CD14-positive monocyte (primary cell): ENCODE data around the gene CDH13. TPM values are rescaled to one million over a fixed set of nuclear protein-coding genes. Genes with fewer than 3 reads are reported as not detected.

ENCODE experiments used
- DNase-seq, 3 donors: peaks; one replicate each; pipeline ENCODE4 v3.0.0-alpha.2; 2011 to 2022
- H2AFZ ChIP-seq: 2 replicates; pipeline ENCODE4 v1.6.0; 2012; ENCODE audit warnings: mild to moderate bottlenecking, low read depth, low read length, inconsistent platforms; ENCODE audit not compliant: insufficient read depth, poor library complexity, severe bottlenecking
- H3K27ac ChIP-seq, 2 donors: 1 replicate in 1 of 2; 2 replicates in 1 of 2; pipeline ENCODE4 v1.5.1; 2012 to 2013; ENCODE audit warnings: low read length in 2 of 2, control low read depth in 1 of 2, inconsistent platforms in 1 of 2, low read depth in 1 of 2, mild to moderate bottlenecking in 1 of 2
- H3K27me3 ChIP-seq, 2 donors: one replicate each; pipeline versions ENCODE4 v1.6.0 to v1.6.1; 2011 to 2013; ENCODE audit warnings: low read length in 2 of 2; ENCODE audit not compliant: control insufficient read depth in 2 of 2, insufficient read depth in 2 of 2
- H3K36me3 ChIP-seq, 2 donors: replicated peaks in 1 of 2; 1 replicate in 1 of 2; 2 replicates in 1 of 2; pipeline versions ENCODE4 v1.5.1 to v1.6.1; 2012 to 2013; ENCODE audit warnings: low read length in 2 of 2, control low read depth in 1 of 2, inconsistent platforms in 1 of 2, mild to moderate bottlenecking in 1 of 2; ENCODE audit not compliant: insufficient read depth in 2 of 2, control insufficient read depth in 1 of 2
- H3K4me1 ChIP-seq, 2 donors: 1 replicate in 1 of 2; 2 replicates in 1 of 2; pipeline versions ENCODE4 v1.5.1 to v1.6.1; 2012 to 2013; ENCODE audit warnings: low read length in 2 of 2, control low read depth in 1 of 2, inconsistent platforms in 1 of 2, mild to moderate bottlenecking in 1 of 2, moderate library complexity in 1 of 2; ENCODE audit not compliant: insufficient read depth in 2 of 2, control insufficient read depth in 1 of 2
- H3K4me2 ChIP-seq: replicated peaks from 2 replicates; pipeline ENCODE3; 2012; ENCODE audit warnings: low read length, moderate library complexity, mild to moderate bottlenecking; ENCODE audit not compliant: poor library complexity, severe bottlenecking; ENCODE audit errors: extremely low read depth
- H3K4me3 ChIP-seq, 3 experiments: fragments of 200-600 bp in 1 of 3; sonication (generic) in 1 of 3; replicated peaks in 1 of 3; 1 replicate in 2 of 3; 2 replicates in 1 of 3; pipeline ENCODE4 v1.5.1; 2011 to 2013; ENCODE audit warnings: low read length in 3 of 3, mild to moderate bottlenecking in 3 of 3, control low read depth in 2 of 3, low read depth in 2 of 3, inconsistent platforms in 1 of 3, moderate library complexity in 1 of 3
- H3K79me2 ChIP-seq: 2 replicates; pipeline ENCODE4 v1.6.0; 2012; ENCODE audit warnings: mild to moderate bottlenecking, control low read depth, inconsistent platforms, low read length, moderate library complexity; ENCODE audit not compliant: insufficient read depth
- H3K9ac ChIP-seq: 2 replicates; pipeline ENCODE4 v1.6.0; 2017; ENCODE audit warnings: low read length, mild to moderate bottlenecking; ENCODE audit not compliant: insufficient read depth, poor library complexity, severe bottlenecking
- H3K9me3 ChIP-seq, 2 donors: replicated peaks in 1 of 2; 1 replicate in 1 of 2; 2 replicates in 1 of 2; pipeline versions ENCODE4 v1.5.1 to v1.6.1; 2012 to 2013; ENCODE audit warnings: low read length in 2 of 2, control low read depth in 1 of 2; ENCODE audit not compliant: control insufficient read depth in 1 of 2, insufficient read depth in 1 of 2
- H4K20me1 ChIP-seq: 2 replicates; pipeline ENCODE4 v1.6.0; 2012; ENCODE audit warnings: mild to moderate bottlenecking, low read length, control low read depth, moderate library complexity; ENCODE audit not compliant: insufficient read depth
- H3K27ac Mint-ChIP-seq, 7 donors: one replicate each; pipeline ENCODE4 v1.8.0; 2020; ENCODE audit warnings: mild to moderate bottlenecking in 7 of 7, mixed read lengths in 7 of 7, moderate library complexity in 6 of 7, inconsistent platforms in 2 of 7
- H3K27me3 Mint-ChIP-seq, 3 donors: one replicate each; pipeline ENCODE4 v1.8.0; 2021 to 2022; ENCODE audit warnings: low read depth in 3 of 3, mild to moderate bottlenecking in 3 of 3, mixed read lengths in 3 of 3, moderate library complexity in 3 of 3, inconsistent platforms in 1 of 3
- H3K36me3 Mint-ChIP-seq, 2 donors: one replicate each; pipeline ENCODE4 v1.8.0; 2020; ENCODE audit warnings: mixed read lengths in 2 of 2, inconsistent platforms in 1 of 2, mild to moderate bottlenecking in 1 of 2
- H3K4me1 Mint-ChIP-seq: one replicate; pipeline ENCODE4 v1.8.0; 2020; ENCODE audit warnings: mild to moderate bottlenecking, mixed read lengths
- H3K4me3 Mint-ChIP-seq, 2 donors: one replicate each; pipeline ENCODE4 v1.8.0; 2020; ENCODE audit warnings: mild to moderate bottlenecking in 2 of 2, mixed read lengths in 2 of 2, moderate library complexity in 1 of 2
- H3K9me3 Mint-ChIP-seq, 7 donors: one replicate each; pipeline ENCODE4 v1.8.0; 2020 to 2022; ENCODE audit warnings: mixed read lengths in 7 of 7, mild to moderate bottlenecking in 6 of 7, moderate library complexity in 6 of 7, inconsistent platforms in 2 of 7
- WGBS: methylation state at CpG from one replicate; pipeline ENCODE4 v1.1.5; 2013; ENCODE audit warnings: missing lambda C conversion rate; ENCODE audit not compliant: insufficient coverage; 5-methylcytosine and 5-hydroxymethylcytosine counted together
- intact Hi-C, 2 donors: fragments of 100-400 bp; cut with micrococcal nuclease; formaldehyde crosslinking; loops; one replicate each; pipeline versions ENCODE4 v1.15.0 to v1.15.1; 2023
- polyA plus RNA-seq, 3 donors: library from polyadenylated mRNA; depleted of rRNA in 1 of 3; unstranded in 2 of 3; stranded (reverse) in 1 of 3; fragments of 300-500 nt in 2 of 3; fragments of >200 nt in 1 of 3; fragmentation: Illumina TruSeq in 2 of 3; gene quantifications; 1 replicate in 2 of 3; 2 replicates in 1 of 3; pipeline ENCODE4 v1.2.3, GENCODE V29; 2012 to 2021
- TF ChIP-seq, protein P1 (sequence below): fragments of 200-600 bp; IDR thresholded peaks from one replicate; pipeline ENCODE4 v1.8.0; 2022; ENCODE audit warnings: antibody characterized with exemption, mild to moderate bottlenecking

CDH13 gene
- polyA plus RNA-seq, 3 donors: 0.13 to 0.19 TPM; not detected in 1

DNA sequence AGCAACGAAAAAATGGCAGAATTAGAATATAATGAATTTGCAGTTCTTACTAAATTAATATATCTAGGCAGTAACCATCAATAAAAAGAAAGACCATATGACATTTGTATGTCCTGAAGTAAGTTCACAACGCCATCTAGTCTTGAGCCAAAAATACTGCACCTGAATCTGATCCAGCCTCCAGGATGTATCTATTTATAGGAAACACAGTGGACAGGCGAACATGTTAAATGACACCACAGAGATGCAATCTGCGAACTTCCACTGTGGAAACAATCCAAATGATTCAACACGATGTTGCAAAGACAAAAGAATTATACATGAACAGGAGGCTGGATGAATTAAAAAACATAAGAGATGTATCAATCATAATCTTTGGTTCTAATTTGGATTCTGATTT, 197.6 kb downstream of the CDH13 start:
- H3K4me2 ChIP-seq: no peak overlapping the region
- H3K9me3 ChIP-seq: no peaks in the 10 kb centered on the region
- no peak overlapping the region for H2AFZ ChIP-seq
- intact Hi-C loops: no loop called here
- H3K27ac ChIP-seq: no peak overlapping the region
- H3K4me3 Mint-ChIP-seq: no peak overlapping the region
- TF ChIP-seq, protein P1, sequence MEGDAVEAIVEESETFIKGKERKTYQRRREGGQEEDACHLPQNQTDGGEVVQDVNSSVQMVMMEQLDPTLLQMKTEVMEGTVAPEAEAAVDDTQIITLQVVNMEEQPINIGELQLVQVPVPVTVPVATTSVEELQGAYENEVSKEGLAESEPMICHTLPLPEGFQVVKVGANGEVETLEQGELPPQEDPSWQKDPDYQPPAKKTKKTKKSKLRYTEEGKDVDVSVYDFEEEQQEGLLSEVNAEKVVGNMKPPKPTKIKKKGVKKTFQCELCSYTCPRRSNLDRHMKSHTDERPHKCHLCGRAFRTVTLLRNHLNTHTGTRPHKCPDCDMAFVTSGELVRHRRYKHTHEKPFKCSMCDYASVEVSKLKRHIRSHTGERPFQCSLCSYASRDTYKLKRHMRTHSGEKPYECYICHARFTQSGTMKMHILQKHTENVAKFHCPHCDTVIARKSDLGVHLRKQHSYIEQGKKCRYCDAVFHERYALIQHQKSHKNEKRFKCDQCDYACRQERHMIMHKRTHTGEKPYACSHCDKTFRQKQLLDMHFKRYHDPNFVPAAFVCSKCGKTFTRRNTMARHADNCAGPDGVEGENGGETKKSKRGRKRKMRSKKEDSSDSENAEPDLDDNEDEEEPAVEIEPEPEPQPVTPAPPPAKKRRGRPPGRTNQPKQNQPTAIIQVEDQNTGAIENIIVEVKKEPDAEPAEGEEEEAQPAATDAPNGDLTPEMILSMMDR: no peak
- peaks cover 0 to 3% (median 2%) of the 10 kb centered on the region in 3 donors for H3K27me3 Mint-ChIP-seq
- no peak overlapping the region for H3K9ac ChIP-seq
- no peaks in the 10 kb centered on the region for H3K36me3 ChIP-seq
- no peak overlapping the region for H3K4me3 ChIP-seq
- no peaks in the 10 kb centered on the region for H4K20me1 ChIP-seq
- H3K36me3 Mint-ChIP-seq: no peaks in the 10 kb centered on the region
- H3K79me2 ChIP-seq: no peaks in the 10 kb centered on the region
- no peak for DNase-seq
- no peaks in the 10 kb centered on the region for H3K27me3 ChIP-seq
- no peaks in the 10 kb centered on the region for H3K4me1 ChIP-seq
- H3K4me1 Mint-ChIP-seq: no peaks in the 10 kb centered on the region
- no peak overlapping the region for H3K27ac Mint-ChIP-seq
- WGBS: no CpG with 5 or more reads among the region's 5 CpGs
- peaks cover 0 to 3% (median 2%) of the 10 kb centered on the region in 7 donors for H3K9me3 Mint-ChIP-seq

DNA sequence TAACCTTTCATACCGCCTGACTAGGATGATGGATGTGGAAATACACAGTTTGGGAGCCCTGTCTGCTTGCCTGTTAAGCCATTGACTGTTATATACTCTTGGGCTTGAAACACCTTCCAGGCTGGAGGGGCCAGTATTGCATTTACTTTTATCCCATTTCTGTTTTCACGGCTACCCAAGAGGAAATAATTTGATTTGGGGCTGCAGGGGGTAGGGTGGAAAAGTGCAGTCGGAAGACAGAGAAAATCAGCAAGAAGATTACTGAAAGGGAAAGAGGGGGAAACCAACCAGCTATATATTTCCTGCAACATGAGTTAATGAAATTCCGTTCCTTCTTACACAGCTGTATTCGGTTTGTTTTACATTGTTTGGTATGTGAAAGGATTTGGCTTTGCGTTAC, 202.5 kb downstream of the CDH13 start:
- H3K27me3 ChIP-seq: no peaks in the 10 kb centered on the region
- H3K27ac ChIP-seq: no peak overlapping the region
- TF ChIP-seq, protein P1: no peak
- H2AFZ ChIP-seq: no peak overlapping the region
- H3K4me1 ChIP-seq: no peaks in the 10 kb centered on the region
- Mint-ChIP-seq H3K27me3 (peaks cover 0 to 3% (median 0%) of the 10 kb centered on the region in 3 donors), H3K27ac (no peak overlapping the region), H3K4me3 (no peak overlapping the region), H3K9me3 (peaks cover 0 to 4% (median 2%) of the 10 kb centered on the region in 7 donors), H3K36me3 (no peaks in the 10 kb centered on the region), H3K4me1 (no peaks in the 10 kb centered on the region)
- no peaks in the 10 kb centered on the region for H3K36me3 ChIP-seq
- H3K4me3 ChIP-seq: no peak overlapping the region
- H3K79me2 ChIP-seq: no peaks in the 10 kb centered on the region
- no peaks in the 10 kb centered on the region for H4K20me1 ChIP-seq
- DNase-seq: no peak
- H3K9ac ChIP-seq: no peak overlapping the region
- intact Hi-C loops: no loop called here
- WGBS: 100% methylated on average over 1 of the region's 6 CpGs
- H3K4me2 ChIP-seq: no peak overlapping the region
- H3K9me3 ChIP-seq: no peaks in the 10 kb centered on the region
